PFSK-1 (cell line): ENCODE data around the gene USH2A.

ENCODE experiments used
- FOXP2 ChIP-seq: optimal IDR thresholded peaks from 2 replicates; pipeline ENCODE3; 2011; ENCODE audit warnings: borderline replicate concordance, control low read depth, inconsistent platforms; ENCODE audit not compliant: insufficient read depth; ENCODE audit errors: extremely low read length, extremely low read depth
- POLR2AphosphoS5 ChIP-seq: IDR thresholded peaks from 2 replicates; pipeline ENCODE4 v1.6.1; 2012; ENCODE audit warnings: low read depth, mild to moderate bottlenecking, control low read depth, low read length, moderate library complexity
- SIN3A ChIP-seq: IDR thresholded peaks from 2 replicates; pipeline ENCODE4 v1.6.1; 2012; ENCODE audit warnings: mild to moderate bottlenecking, low read length, moderate library complexity, borderline replicate concordance; ENCODE audit not compliant: insufficient read depth
- TAF1 ChIP-seq: IDR thresholded peaks from 2 replicates; pipeline ENCODE4 v1.6.1; 2012; ENCODE audit warnings: low read length, control low read depth, borderline replicate concordance; ENCODE audit not compliant: insufficient read depth
- TF ChIP-seq, protein P1 (sequence below), 2 experiments: IDR thresholded peaks; 2 replicates each; pipeline versions ENCODE4 v1.6.1 to v1.8.0; 2011 to 2012; ENCODE audit warnings: low read depth in 2 of 2, low read length in 2 of 2, control low read depth in 1 of 2, inconsistent platforms in 1 of 2, mild to moderate bottlenecking in 1 of 2, moderate library complexity in 1 of 2; ENCODE audit not compliant: insufficient read depth in 1 of 2

The USH2A gene

DNA sequence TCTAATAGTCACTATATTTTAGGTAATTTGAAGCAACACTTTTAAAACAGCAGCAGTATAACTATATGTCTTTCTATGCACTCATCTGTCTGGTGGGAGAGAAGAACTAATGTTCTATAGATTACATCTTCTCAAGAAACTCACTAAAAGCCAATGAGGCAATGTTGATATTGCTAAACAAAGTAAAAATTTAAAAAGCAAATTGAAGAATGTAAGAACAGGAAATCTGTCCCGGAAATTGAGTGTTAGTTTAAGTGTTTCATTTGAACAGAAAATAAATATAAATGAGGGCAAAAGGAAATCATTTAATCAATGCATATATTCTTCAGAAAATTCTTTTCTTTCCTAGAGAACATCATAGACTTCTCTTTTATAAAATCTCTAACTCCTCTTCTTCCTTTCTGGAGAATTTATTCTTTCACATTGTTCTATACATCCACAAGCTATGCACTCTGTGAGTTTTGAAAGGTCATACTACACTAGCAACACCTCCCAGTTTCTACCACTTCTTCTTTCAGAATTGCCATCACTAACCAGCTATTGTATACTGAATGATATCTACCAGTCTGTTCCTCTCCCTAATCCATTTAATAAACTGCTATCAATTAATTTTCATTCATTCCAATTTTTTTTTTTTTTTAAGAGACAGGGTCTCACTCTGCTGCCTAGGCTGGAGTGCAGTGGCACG lies 153.0 kb downstream of the USH2A start:
- TF ChIP-seq SIN3A (no peak), POLR2AphosphoS5 (no peak)

DNA sequence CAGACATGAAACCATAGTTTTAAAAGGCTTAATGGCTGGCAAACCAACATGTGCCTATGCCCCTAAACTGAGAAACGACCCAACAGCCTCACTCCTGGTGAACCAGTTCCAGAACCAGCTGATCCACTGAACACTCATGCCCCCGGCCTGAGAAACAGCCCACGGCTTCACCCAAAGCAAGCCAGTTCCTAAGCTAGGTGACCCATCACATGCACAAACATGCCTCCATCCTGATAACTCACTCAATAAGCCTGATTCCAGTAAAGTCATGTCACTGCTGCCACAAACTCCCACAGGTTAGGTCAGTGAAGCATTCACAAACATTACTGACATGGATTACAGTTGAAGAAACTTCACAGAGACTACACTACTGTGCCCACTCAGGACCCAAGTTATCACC lies 161.6 kb downstream of the USH2A start:
- TF ChIP-seq SIN3A = no peak
- no peak for TF ChIP-seq FOXP2
- TF ChIP-seq POLR2AphosphoS5 = no peak
- no peak for TF ChIP-seq TAF1
- TF ChIP-seq, protein P1, sequence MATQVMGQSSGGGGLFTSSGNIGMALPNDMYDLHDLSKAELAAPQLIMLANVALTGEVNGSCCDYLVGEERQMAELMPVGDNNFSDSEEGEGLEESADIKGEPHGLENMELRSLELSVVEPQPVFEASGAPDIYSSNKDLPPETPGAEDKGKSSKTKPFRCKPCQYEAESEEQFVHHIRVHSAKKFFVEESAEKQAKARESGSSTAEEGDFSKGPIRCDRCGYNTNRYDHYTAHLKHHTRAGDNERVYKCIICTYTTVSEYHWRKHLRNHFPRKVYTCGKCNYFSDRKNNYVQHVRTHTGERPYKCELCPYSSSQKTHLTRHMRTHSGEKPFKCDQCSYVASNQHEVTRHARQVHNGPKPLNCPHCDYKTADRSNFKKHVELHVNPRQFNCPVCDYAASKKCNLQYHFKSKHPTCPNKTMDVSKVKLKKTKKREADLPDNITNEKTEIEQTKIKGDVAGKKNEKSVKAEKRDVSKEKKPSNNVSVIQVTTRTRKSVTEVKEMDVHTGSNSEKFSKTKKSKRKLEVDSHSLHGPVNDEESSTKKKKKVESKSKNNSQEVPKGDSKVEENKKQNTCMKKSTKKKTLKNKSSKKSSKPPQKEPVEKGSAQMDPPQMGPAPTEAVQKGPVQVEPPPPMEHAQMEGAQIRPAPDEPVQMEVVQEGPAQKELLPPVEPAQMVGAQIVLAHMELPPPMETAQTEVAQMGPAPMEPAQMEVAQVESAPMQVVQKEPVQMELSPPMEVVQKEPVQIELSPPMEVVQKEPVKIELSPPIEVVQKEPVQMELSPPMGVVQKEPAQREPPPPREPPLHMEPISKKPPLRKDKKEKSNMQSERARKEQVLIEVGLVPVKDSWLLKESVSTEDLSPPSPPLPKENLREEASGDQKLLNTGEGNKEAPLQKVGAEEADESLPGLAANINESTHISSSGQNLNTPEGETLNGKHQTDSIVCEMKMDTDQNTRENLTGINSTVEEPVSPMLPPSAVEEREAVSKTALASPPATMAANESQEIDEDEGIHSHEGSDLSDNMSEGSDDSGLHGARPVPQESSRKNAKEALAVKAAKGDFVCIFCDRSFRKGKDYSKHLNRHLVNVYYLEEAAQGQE (IDR thresholded peaks at IDR 0.05; ENCODE audit: insufficient read depth in 1 of 2, low read depth in 2 of 2, low read length in 2 of 2) = no peak

DNA sequence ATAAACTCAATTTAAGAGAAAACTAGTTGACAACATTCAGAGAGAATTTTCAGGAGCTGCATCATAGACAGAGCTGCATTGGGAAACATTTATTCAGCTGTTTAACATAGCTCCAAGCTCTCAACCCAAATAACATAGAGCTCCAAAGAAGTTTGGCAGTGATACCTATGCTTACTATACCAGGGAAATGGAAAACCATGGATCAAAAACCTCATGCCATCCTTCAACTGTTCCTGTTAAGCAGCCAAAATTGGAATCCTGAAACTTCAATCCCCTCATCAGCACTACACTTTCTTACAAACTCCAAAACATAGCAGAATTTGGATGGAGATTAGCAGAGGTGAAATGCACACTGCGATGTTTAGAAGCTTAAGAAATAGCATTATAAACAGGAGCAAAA lies 164.4 kb downstream of the USH2A start:
- TF ChIP-seq TAF1 = no peak
- TF ChIP-seq, protein P1 (IDR thresholded peaks at IDR 0.05; ENCODE audit: insufficient read depth in 1 of 2, low read depth in 2 of 2, low read length in 2 of 2) = no peak
- TF ChIP-seq FOXP2 = no peak
- no peak for TF ChIP-seq SIN3A
- no peak for TF ChIP-seq POLR2AphosphoS5

DNA sequence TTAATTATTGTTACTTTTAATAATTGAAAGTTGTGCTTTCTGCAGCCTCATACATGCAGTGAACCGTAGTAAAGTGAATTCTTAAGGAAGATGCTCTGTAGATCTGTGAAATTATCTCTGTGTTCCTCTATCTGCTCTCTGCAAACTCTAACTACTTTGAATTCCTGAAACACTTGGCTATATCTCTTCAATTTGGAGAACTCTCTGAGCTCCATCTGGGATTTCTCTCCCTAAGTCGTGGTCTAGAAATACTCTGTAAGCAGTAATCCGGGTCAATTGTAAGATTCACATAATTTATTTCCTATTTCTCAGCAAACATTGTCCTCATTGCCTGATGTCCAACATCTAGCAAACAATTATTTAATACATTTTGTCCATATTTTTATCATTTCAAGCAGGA lies 164.9 kb downstream of the USH2A start:
- TF ChIP-seq, protein P1 (IDR thresholded peaks at IDR 0.05; ENCODE audit: insufficient read depth in 1 of 2, low read depth in 2 of 2, low read length in 2 of 2) = no peak
- TF ChIP-seq FOXP2 (no peak), POLR2AphosphoS5 (no peak), TAF1 (no peak), SIN3A (no peak)

DNA sequence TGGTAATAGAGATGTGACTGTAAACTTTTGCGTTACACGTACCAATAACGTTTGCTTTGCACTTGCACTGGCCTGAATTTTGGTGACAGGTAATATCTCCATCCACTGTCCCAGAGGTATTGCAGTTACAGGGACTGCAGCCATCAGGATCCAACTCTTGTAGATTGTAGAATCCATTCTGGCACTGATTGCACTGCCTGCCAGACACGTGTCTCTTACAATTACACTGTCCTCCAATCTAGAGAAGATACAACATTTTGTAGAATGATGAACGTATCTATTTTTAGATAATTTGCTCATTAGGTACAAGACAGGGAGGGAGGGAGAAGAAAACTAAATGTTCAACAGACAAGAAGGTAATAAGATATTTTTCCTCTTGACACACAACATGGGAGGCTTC lies 172.4 kb downstream of the USH2A start:
- TF ChIP-seq SIN3A (no peak), POLR2AphosphoS5 (no peak), FOXP2 (no peak), TAF1 (no peak)
- TF ChIP-seq, protein P1 (IDR thresholded peaks at IDR 0.05; ENCODE audit: insufficient read depth in 1 of 2, low read depth in 2 of 2, low read length in 2 of 2) = no peak
